ENCODE data around the gene MR1.

GRCh38 chr1:181107711-181108110 lies 73.9 kb downstream of the MR1 start:
- TF ChIP-seq CTCF (IDR thresholded peaks at IDR 0.05; ENCODE audit: insufficient read depth, low read depth, low read length), result no peak
- TF ChIP-seq EZH2 (IDR thresholded peaks at IDR 0.05; ENCODE audit: insufficient read depth, low read length), result no peak
